ENCODE measurements around the gene MDN1.
"Not testable (repeated sequence)": the region's sequence is repeated elsewhere in the genome, so short reads cannot be mapped to it uniquely, and the experiment has no call there.

The MDN1 gene

GRCh38 chr6:89750338-89750737, 69.3 kb downstream of the MDN1 start:
- Histone ChIP-seq H3K4me1 (ENCODE audit: control insufficient read depth, insufficient read depth, low read length) (no peaks in the 10 kb centered on the region), H3K9ac (ENCODE audit: low read depth, low read length) (no peak overlapping the region), H3K27me3 (ENCODE audit: control insufficient read depth, insufficient read depth, low read length) (no peaks in the 10 kb centered on the region), H3K36me3 (ENCODE audit: control insufficient read depth, insufficient read depth, low read length) (peaks cover 33% of the 10 kb centered on the region), H3K4me3 (ENCODE audit: low read depth, low read length) (no peak overlapping the region), H3K9me3 (ENCODE audit: control insufficient read depth, insufficient read depth, low read length) (no peaks in the 10 kb centered on the region)

- no peaks in the 10 kb centered on the region for H3K9me3 ChIP-seq (ENCODE audit: control insufficient read depth, insufficient read depth, low read length)
- no peak overlapping the region for H3K9ac ChIP-seq (ENCODE audit: low read depth, low read length)
- peaks cover 36% of the 10 kb centered on the region for H3K36me3 ChIP-seq (ENCODE audit: control insufficient read depth, insufficient read depth, low read length)
Observed at GRCh38 chr6:89749918-89750317, 69.7 kb downstream of the MDN1 start.

GRCh38 chr6:89745716-89746115, 73.9 kb downstream of the MDN1 start:
- H3K27me3 ChIP-seq (ENCODE audit: control insufficient read depth, insufficient read depth, low read length): no peaks in the 10 kb centered on the region

More at GRCh38 chr6:89749918-89750317, 69.7 kb downstream of the MDN1 start:
- Histone ChIP-seq H3K4me3 (ENCODE audit: low read depth, low read length) (no peak overlapping the region), H3K4me1 (ENCODE audit: control insufficient read depth, insufficient read depth, low read length) (no peaks in the 10 kb centered on the region), H3K27me3 (ENCODE audit: control insufficient read depth, insufficient read depth, low read length) (no peaks in the 10 kb centered on the region)

GRCh38 chr6:89745096-89745495, 74.5 kb downstream of the MDN1 start:
- Histone ChIP-seq H3K4me3 (ENCODE audit: low read depth, low read length) (no peak overlapping the region), H3K4me1 (ENCODE audit: control insufficient read depth, insufficient read depth, low read length) (no peaks in the 10 kb centered on the region), H3K9ac (ENCODE audit: low read depth, low read length) (no peak overlapping the region), H3K36me3 (ENCODE audit: control insufficient read depth, insufficient read depth, low read length) (peaks cover 51% of the 10 kb centered on the region), H3K9me3 (ENCODE audit: control insufficient read depth, insufficient read depth, low read length) (no peaks in the 10 kb centered on the region), H3K27me3 (ENCODE audit: control insufficient read depth, insufficient read depth, low read length) (no peaks in the 10 kb centered on the region)

More at GRCh38 chr6:89745716-89746115, 73.9 kb downstream of the MDN1 start:
- peaks cover 51% of the 10 kb centered on the region for H3K36me3 ChIP-seq (ENCODE audit: control insufficient read depth, insufficient read depth, low read length)
- H3K4me1 ChIP-seq (ENCODE audit: control insufficient read depth, insufficient read depth, low read length): no peaks in the 10 kb centered on the region
- H3K4me3 ChIP-seq (ENCODE audit: low read depth, low read length): no peak overlapping the region
- no peak overlapping the region for H3K9ac ChIP-seq (ENCODE audit: low read depth, low read length)
- H3K9me3 ChIP-seq (ENCODE audit: control insufficient read depth, insufficient read depth, low read length): no peaks in the 10 kb centered on the region

- peaks cover 50% of the 10 kb centered on the region for H3K36me3 ChIP-seq (ENCODE audit: control insufficient read depth, insufficient read depth, low read length)
- H3K9me3 ChIP-seq (ENCODE audit: control insufficient read depth, insufficient read depth, low read length): no peaks in the 10 kb centered on the region
- no peak overlapping the region for H3K9ac ChIP-seq (ENCODE audit: low read depth, low read length)
- no peaks in the 10 kb centered on the region for H3K27me3 ChIP-seq (ENCODE audit: control insufficient read depth, insufficient read depth, low read length)
- H3K4me1 ChIP-seq (ENCODE audit: control insufficient read depth, insufficient read depth, low read length): no peaks in the 10 kb centered on the region
- no peak overlapping the region for H3K4me3 ChIP-seq (ENCODE audit: low read depth, low read length)
Observed at GRCh38 chr6:89736893-89737292, 82.7 kb downstream of the MDN1 start.

GRCh38 chr6:89734526-89734925, 85.1 kb downstream of the MDN1 start:
- Histone ChIP-seq H3K9ac (ENCODE audit: low read depth, low read length) (no peak overlapping the region), H3K27me3 (ENCODE audit: control insufficient read depth, insufficient read depth, low read length) (no peaks in the 10 kb centered on the region), H3K36me3 (ENCODE audit: control insufficient read depth, insufficient read depth, low read length) (peaks cover 42% of the 10 kb centered on the region), H3K9me3 (ENCODE audit: control insufficient read depth, insufficient read depth, low read length) (no peaks in the 10 kb centered on the region), H3K4me1 (ENCODE audit: control insufficient read depth, insufficient read depth, low read length) (no peaks in the 10 kb centered on the region), H3K4me3 (ENCODE audit: low read depth, low read length) (no peak overlapping the region)

GRCh38 chr6:89731924-89732567, 87.5 kb downstream of the MDN1 start:
- H3K36me3 ChIP-seq (ENCODE audit: control insufficient read depth, insufficient read depth, low read length): peaks cover 46% of the 10 kb centered on the region
- no peak overlapping the region for H3K9ac ChIP-seq (ENCODE audit: low read depth, low read length)
- no peaks in the 10 kb centered on the region for H3K27me3 ChIP-seq (ENCODE audit: control insufficient read depth, insufficient read depth, low read length)
- no peaks in the 10 kb centered on the region for H3K4me1 ChIP-seq (ENCODE audit: control insufficient read depth, insufficient read depth, low read length)
- no peaks in the 10 kb centered on the region for H3K9me3 ChIP-seq (ENCODE audit: control insufficient read depth, insufficient read depth, low read length)
- H3K4me3 ChIP-seq (ENCODE audit: low read depth, low read length): no peak overlapping the region

GRCh38 chr6:89731262-89731661, 88.3 kb downstream of the MDN1 start:
- not testable (repeated sequence) for H3K4me3 ChIP-seq (ENCODE audit: low read depth, low read length); H3K27me3 ChIP-seq (ENCODE audit: control insufficient read depth, insufficient read depth, low read length); H3K4me1 ChIP-seq (ENCODE audit: control insufficient read depth, insufficient read depth, low read length); H3K9ac ChIP-seq (ENCODE audit: low read depth, low read length); H3K9me3 ChIP-seq (ENCODE audit: control insufficient read depth, insufficient read depth, low read length)
- peaks cover 45% of the 10 kb centered on the region for H3K36me3 ChIP-seq (ENCODE audit: control insufficient read depth, insufficient read depth, low read length)

- no peaks in the 10 kb centered on the region for H3K27me3 ChIP-seq (ENCODE audit: control insufficient read depth, insufficient read depth, low read length)
- peaks cover 48% of the 10 kb centered on the region for H3K36me3 ChIP-seq (ENCODE audit: control insufficient read depth, insufficient read depth, low read length)
- no peaks in the 10 kb centered on the region for H3K4me1 ChIP-seq (ENCODE audit: control insufficient read depth, insufficient read depth, low read length)
- H3K9me3 ChIP-seq (ENCODE audit: control insufficient read depth, insufficient read depth, low read length): no peaks in the 10 kb centered on the region
- H3K4me3 ChIP-seq (ENCODE audit: low read depth, low read length): no peak overlapping the region
- H3K9ac ChIP-seq (ENCODE audit: low read depth, low read length): no peak overlapping the region
Observed at GRCh38 chr6:89729818-89730217, 89.8 kb downstream of the MDN1 start.

GRCh38 chr6:89727501-89727900, 92.1 kb downstream of the MDN1 start:
- H3K36me3 ChIP-seq (ENCODE audit: control insufficient read depth, insufficient read depth, low read length): peaks cover 54% of the 10 kb centered on the region
- no peak overlapping the region for H3K4me3 ChIP-seq (ENCODE audit: low read depth, low read length)
- no peaks in the 10 kb centered on the region for H3K9me3 ChIP-seq (ENCODE audit: control insufficient read depth, insufficient read depth, low read length)
- no peaks in the 10 kb centered on the region for H3K4me1 ChIP-seq (ENCODE audit: control insufficient read depth, insufficient read depth, low read length)
- no peaks in the 10 kb centered on the region for H3K27me3 ChIP-seq (ENCODE audit: control insufficient read depth, insufficient read depth, low read length)
- no peak overlapping the region for H3K9ac ChIP-seq (ENCODE audit: low read depth, low read length)

- Histone ChIP-seq H3K36me3 (ENCODE audit: control insufficient read depth, insufficient read depth, low read length) (peaks cover 60% of the 10 kb centered on the region), H3K9ac (ENCODE audit: low read depth, low read length) (no peak overlapping the region), H3K4me1 (ENCODE audit: control insufficient read depth, insufficient read depth, low read length) (no peaks in the 10 kb centered on the region), H3K27me3 (ENCODE audit: control insufficient read depth, insufficient read depth, low read length) (no peaks in the 10 kb centered on the region), H3K9me3 (ENCODE audit: control insufficient read depth, insufficient read depth, low read length) (no peaks in the 10 kb centered on the region), H3K4me3 (ENCODE audit: low read depth, low read length) (no peak overlapping the region)
Observed at GRCh38 chr6:89724981-89725380, 94.6 kb downstream of the MDN1 start.

- Histone ChIP-seq H3K4me3 (ENCODE audit: low read depth, low read length) (no peak overlapping the region), H3K9me3 (ENCODE audit: control insufficient read depth, insufficient read depth, low read length) (no peaks in the 10 kb centered on the region), H3K4me1 (ENCODE audit: control insufficient read depth, insufficient read depth, low read length) (no peaks in the 10 kb centered on the region), H3K9ac (ENCODE audit: low read depth, low read length) (no peak overlapping the region), H3K36me3 (ENCODE audit: control insufficient read depth, insufficient read depth, low read length) (peaks cover 57% of the 10 kb centered on the region), H3K27me3 (ENCODE audit: control insufficient read depth, insufficient read depth, low read length) (no peaks in the 10 kb centered on the region)
Observed at GRCh38 chr6:89723046-89723445, 96.5 kb downstream of the MDN1 start.
